Esophagus squamous epithelium (tissue), 4 donors: ENCODE results near the gene VEGFB.
A peak's percentile ranks its signal among the peaks of the same experiment; 100 is the strongest.

Source experiments
- CTCF ChIP-seq, 6 experiments: fragments of 450-650 bp in 4 of 6; fragments of 200-600 bp in 2 of 6; sonication (generic) in 2 of 6; IDR thresholded peaks; one replicate each; pipeline ENCODE4 v1.5.1; 2016 to 2019; ENCODE audit warnings: antibody characterized with exemption in 6 of 6, mild to moderate bottlenecking in 4 of 6, moderate library complexity in 4 of 6
- POLR2A ChIP-seq, 4 donors: fragments of 450-650 bp; IDR thresholded peaks; one replicate each; pipeline ENCODE4 v1.6.1; 2017; ENCODE audit warnings: antibody characterized with exemption in 4 of 4, mild to moderate bottlenecking in 4 of 4, moderate library complexity in 3 of 4

- TF ChIP-seq CTCF (IDR thresholded peaks at IDR 0.05) = no peak
- peak in 2 of 4 donors; percentile 9 to 17 for TF ChIP-seq POLR2A (IDR thresholded peaks at IDR 0.05)
Observed at GRCh38 chr11:64226507-64227051, 7.8 kb upstream of the VEGFB start.
